H1 (cell line): Measurements from ENCODE around the gene CD300E. TPM values are rescaled to one million over a fixed set of nuclear protein-coding genes. Genes with fewer than 3 reads are reported as not detected.

Experiments
- CTCF ChIA-PET: fragments of 300-600 bp; sonication (Branson Sonifier 250); formaldehyde crosslinking; loops from one replicate; lab custom pipeline; 2021; ENCODE audit not compliant: partially characterized antibody; lab: Charles Lee
- POLR2A ChIA-PET: fragments of 300-600 bp; sonication (Branson Sonifier 250); formaldehyde crosslinking; loops from one replicate; lab custom pipeline; 2021; ENCODE audit warnings: inconsistent platforms; ENCODE audit not compliant: partially characterized antibody; lab: Charles Lee
- DNase-seq, 2 experiments: peaks; one replicate each; pipeline versions ENCODE4 v3.0.0 to v3.0.0-alpha.2; 2010 to 2022; ENCODE audit warnings: low spot score in 2 of 2, low read depth in 1 of 2, mixed read lengths in 1 of 2
- FAIRE-seq: peaks from 2 replicates; lab custom pipeline; 2011; peaks lifted over from hg19 to GRCh38; lab: Jason Lieb, UNC
- H2AFZ ChIP-seq: 2 replicates; pipeline ENCODE4 v1.8.1; 2012; ENCODE audit warnings: low read length, inconsistent platforms
- H2AK5ac ChIP-seq: 2 replicates; pipeline ENCODE4 v1.6.1; 2013; ENCODE audit warnings: low read depth, low read length
- H2BK120ac ChIP-seq: replicated peaks from 2 replicates; pipeline ENCODE3; 2013; ENCODE audit warnings: low read depth, low read length, inconsistent platforms
- H2BK12ac ChIP-seq: 2 replicates; pipeline ENCODE4 v1.6.1; 2013; ENCODE audit warnings: low read depth, low read length
- H2BK15ac ChIP-seq: 2 replicates; pipeline ENCODE4 v1.6.1; 2013; ENCODE audit warnings: low read length
- H2BK20ac ChIP-seq: 2 replicates; pipeline ENCODE4 v1.6.1; 2013; ENCODE audit warnings: low read length
- H2BK5ac ChIP-seq: 2 replicates; pipeline ENCODE4 v1.6.1; 2013; ENCODE audit warnings: low read depth, low read length
- H3K14ac ChIP-seq: 2 replicates; pipeline ENCODE4 v1.6.1; 2013; ENCODE audit warnings: inconsistent platforms; ENCODE audit not compliant: insufficient read length
- H3K18ac ChIP-seq: 2 replicates; pipeline ENCODE4 v1.6.1; 2013; ENCODE audit warnings: low read length; ENCODE audit errors: extremely low read depth
- H3K23ac ChIP-seq: 2 replicates; pipeline ENCODE4 v1.6.1; 2013; ENCODE audit warnings: inconsistent platforms; ENCODE audit not compliant: insufficient read length
- H3K23me2 ChIP-seq: 2 replicates; pipeline ENCODE4 v1.6.1; 2013; ENCODE audit warnings: low read depth, low read length
- H3K27ac ChIP-seq: 2 replicates; pipeline ENCODE4 v1.6.1; 2011; ENCODE audit warnings: low read depth, low read length, inconsistent platforms
- H3K27me3 ChIP-seq, 4 experiments: replicated peaks in 1 of 4; 1 replicate in 1 of 4; 2 replicates in 3 of 4; pipeline versions ENCODE4 v1.6.1 to v1.8.1; 2011 to 2013; ENCODE audit warnings: low read length in 3 of 4, mild to moderate bottlenecking in 3 of 4, inconsistent platforms in 2 of 4, mixed read lengths in 2 of 4, moderate library complexity in 1 of 4; ENCODE audit not compliant: control insufficient read depth in 3 of 4, insufficient read depth in 3 of 4; ENCODE audit errors: extremely low read depth in 1 of 4
- H3K36me3 ChIP-seq, 4 experiments: 2 replicates each; pipeline versions ENCODE4 v1.6.1 to v1.8.1; 2011 to 2013; ENCODE audit warnings: mild to moderate bottlenecking in 4 of 4, low read length in 3 of 4, moderate library complexity in 2 of 4, control low read depth in 1 of 4, inconsistent platforms in 1 of 4; ENCODE audit not compliant: insufficient read depth in 4 of 4, control insufficient read depth in 2 of 4
- H3K4ac ChIP-seq: replicated peaks from 2 replicates; pipeline ENCODE3; 2013; ENCODE audit warnings: low read length, low read depth, mixed read lengths, inconsistent platforms; ENCODE audit not compliant: insufficient read length
- H3K4me1 ChIP-seq, 4 experiments: replicated peaks in 1 of 4; 1 replicate in 1 of 4; 2 replicates in 3 of 4; pipeline versions ENCODE4 v1.6.1 to v1.8.1; 2011 to 2013; ENCODE audit warnings: low read length in 3 of 4, inconsistent platforms in 2 of 4, mixed read lengths in 1 of 4; ENCODE audit not compliant: insufficient read depth in 4 of 4, control insufficient read depth in 3 of 4
- H3K4me2 ChIP-seq, 2 experiments: 2 replicates each; pipeline versions ENCODE4 v1.6.1 to v1.8.1; 2011 to 2013; ENCODE audit warnings: low read depth in 2 of 2, low read length in 2 of 2, control low read depth in 1 of 2, inconsistent platforms in 1 of 2, mild to moderate bottlenecking in 1 of 2; ENCODE audit not compliant: insufficient read depth in 1 of 2
- H3K4me3 ChIP-seq, 4 experiments: fragments of 200-600, 300-600 bp in 1 of 4; sonication (generic), shearing (Covaris generic), sonication (Bioruptor Twin) in 1 of 4; 2 replicates each; pipeline versions ENCODE4 v1.5.1 to v1.8.1; 2011 to 2016; ENCODE audit warnings: low read length in 4 of 4, low read depth in 3 of 4, control low read depth in 2 of 4, inconsistent platforms in 2 of 4, mild to moderate bottlenecking in 2 of 4, mixed read lengths in 1 of 4, moderate library complexity in 1 of 4; ENCODE audit not compliant: insufficient read depth in 2 of 4; ENCODE audit errors: extremely low read depth in 1 of 4
- H3K56ac ChIP-seq: replicated peaks from 2 replicates; pipeline ENCODE3; 2013; ENCODE audit warnings: low read depth, mild to moderate bottlenecking, mixed read lengths, low read length, inconsistent platforms; ENCODE audit not compliant: insufficient read length
- H3K79me1 ChIP-seq: 2 replicates; pipeline ENCODE4 v1.6.1; 2013; ENCODE audit warnings: low read depth, low read length, control low read depth
- H3K79me2 ChIP-seq, 2 experiments: 2 replicates each; pipeline versions ENCODE4 v1.6.1 to v1.8.1; 2012 to 2013; ENCODE audit warnings: low read length in 2 of 2, mild to moderate bottlenecking in 2 of 2, inconsistent platforms in 1 of 2; ENCODE audit not compliant: insufficient read depth in 2 of 2, control insufficient read depth in 1 of 2
- H3K9ac ChIP-seq, 4 experiments: replicated peaks in 1 of 4; 1 replicate in 1 of 4; 2 replicates in 3 of 4; pipeline versions ENCODE4 v1.6.1 to v1.8.1; 2011 to 2013; ENCODE audit warnings: low read depth in 3 of 4, low read length in 3 of 4, control low read depth in 2 of 4, mild to moderate bottlenecking in 2 of 4, moderate library complexity in 2 of 4, inconsistent platforms in 1 of 4; ENCODE audit errors: extremely low read depth in 1 of 4
- H3K9me3 ChIP-seq, 2 experiments: 2 replicates each; pipeline versions ENCODE4 v1.6.1 to v1.8.1; 2012 to 2013; ENCODE audit warnings: mild to moderate bottlenecking in 2 of 2, moderate library complexity in 2 of 2, control low read depth in 1 of 2, inconsistent platforms in 1 of 2, low read depth in 1 of 2, low read length in 1 of 2, mixed read lengths in 1 of 2; ENCODE audit not compliant: insufficient read depth in 2 of 2
- H4K20me1 ChIP-seq, 2 experiments: replicated peaks in 1 of 2; 2 replicates each; pipeline versions ENCODE3 to v1.8.1; 2011 to 2013; ENCODE audit warnings: inconsistent platforms in 2 of 2, low read length in 2 of 2, mild to moderate bottlenecking in 1 of 2; ENCODE audit not compliant: insufficient read depth in 2 of 2, control insufficient read depth in 1 of 2
- H4K5ac ChIP-seq: 2 replicates; pipeline ENCODE4 v1.6.1; 2013; ENCODE audit warnings: low read length, low read depth, mixed read lengths, inconsistent platforms; ENCODE audit not compliant: insufficient read length
- H4K8ac ChIP-seq: 2 replicates; pipeline ENCODE4 v1.8.0; 2013; ENCODE audit warnings: mild to moderate bottlenecking, moderate library complexity, low read length, inconsistent platforms; ENCODE audit not compliant: insufficient read depth; ENCODE audit errors: extremely low read depth
- H4K91ac ChIP-seq: replicated peaks from 2 replicates; pipeline ENCODE3; 2013; ENCODE audit warnings: low read length, mixed read lengths, inconsistent platforms; ENCODE audit not compliant: insufficient read length
- NANOG ChIP-seq: IDR thresholded peaks from 2 replicates; pipeline ENCODE4 v1.6.1; 2011; ENCODE audit warnings: low read length, low read depth, mild to moderate bottlenecking, inconsistent platforms; ENCODE audit not compliant: insufficient read depth, poor library complexity, severe bottlenecking
- NRF1 ChIP-seq: IDR thresholded peaks from 2 replicates; pipeline ENCODE4 v1.6.1; 2011; ENCODE audit warnings: mild to moderate bottlenecking, low read depth, low read length, improper control_type of control experiment
- POU5F1 ChIP-seq: IDR thresholded peaks from 2 replicates; pipeline ENCODE4 v1.6.1; 2011; ENCODE audit warnings: low read depth, mild to moderate bottlenecking, low read length, moderate library complexity
- RAD21 ChIP-seq, 2 experiments: IDR thresholded peaks in 1 of 2; conservative IDR thresholded peaks in 1 of 2; 2 replicates each; pipeline ENCODE4 v1.6.1; 2011; ENCODE audit warnings: low read depth in 2 of 2, low read length in 2 of 2, improper control_type of control experiment in 1 of 2, inconsistent platforms in 1 of 2, mild to moderate bottlenecking in 1 of 2, moderate library complexity in 1 of 2
- SIRT6 ChIP-seq: IDR thresholded peaks from one replicate; pipeline ENCODE4 v1.7.1; 2012; ENCODE audit warnings: low read length, inconsistent platforms
- WGBS, 2 experiments: shearing (Covaris generic) in 1 of 2; methylation state at CpG; one replicate each; pipeline versions ENCODE4 v1.1.6 to v1.1.7; 2013 to 2015; ENCODE audit warnings: low lambda C conversion rate in 2 of 2, mixed read lengths in 2 of 2, inconsistent platforms in 1 of 2, low coverage in 1 of 2, missing lambda C conversion rate in 1 of 2; ENCODE audit not compliant: insufficient replicate concordance in 2 of 2, insufficient coverage in 1 of 2, insufficient read length in 1 of 2; ENCODE audit errors: extremely low coverage in 1 of 2, missing lambda C conversion rate in 1 of 2; 5-methylcytosine and 5-hydroxymethylcytosine counted together
- polyA plus RNA-seq, 7 experiments: library from polyadenylated mRNA; depleted of rRNA in 3 of 7; stranded (reverse) in 5 of 7; unstranded in 2 of 7; fragments of >200 nt in 5 of 7; fragments of 200-250 nt in 2 of 7; gene quantifications; 1 replicate in 5 of 7; 2 replicates in 1 of 7; 4 replicates in 1 of 7; pipeline versions ENCODE4 v1.2.1 to v1.2.3, GENCODE V29; 2011 to 2013; ENCODE audit warnings: missing spikeins in 2 of 7, mixed read lengths in 2 of 7
- total RNA-seq: library from RNA; stranded (reverse); fragmentation: NEBNext Ultra II Directional; extraction: Animal tissue kit (Norgen Biotek cat#: 25700); gene quantifications from 2 replicates; pipeline ENCODE4 v1.2.1, GENCODE V29; 2021

CD300E gene
- total and polyA plus RNA-seq, 2 of the 8 experiments (the other 6 are each of a cell fraction or from before 2014, with no cell fraction given) = not detected

- Histone ChIP-seq H3K23ac (no peak overlapping the region), H3K27me3 (0 out of 7 replicates have a peak, but pooled peaks cover 0 to 3% (median 0%) of the 10 kb centered on the region in 4 experiments), H2BK5ac (no peak overlapping the region), H2AK5ac (no peak overlapping the region), H2AFZ (no peak overlapping the region), H3K36me3 (no peaks in the 10 kb centered on the region), H3K4ac (no peak overlapping the region), H2BK120ac (no peak overlapping the region), H3K79me1 (no peaks in the 10 kb centered on the region), H3K9ac (no peak overlapping the region), H4K8ac (no peak overlapping the region), H4K91ac (no peak overlapping the region), H3K18ac (no peak overlapping the region), H2BK20ac (no peak overlapping the region), H2BK15ac (no peak overlapping the region), H2BK12ac (no peak overlapping the region), H3K27ac (no peak overlapping the region), H3K14ac (no peak overlapping the region), H3K4me1 (no peaks in the 10 kb centered on the region), H4K20me1 (no peaks in the 10 kb centered on the region), H3K23me2 (no peaks in the 10 kb centered on the region), H3K56ac (no peak overlapping the region), H3K9me3 (no peaks in the 10 kb centered on the region), H3K79me2 (no peaks in the 10 kb centered on the region), H3K4me2 (no peak overlapping the region), H4K5ac (no peak overlapping the region), H3K4me3 (no peak overlapping the region)
- no peak for DNase-seq
- TF ChIP-seq SIRT6 = no peak
- TF ChIP-seq NANOG = no peak
- TF ChIP-seq POU5F1 = no peak
- no peak for TF ChIP-seq NRF1
- TF ChIP-seq RAD21 (IDR thresholded peaks at IDR 0.05 in 1 of 2, conservative IDR thresholded peaks at IDR 0.05 in 1 of 2; ENCODE audit: low read depth in 2 of 2, low read length in 2 of 2) = no peak
- WGBS, 2 experiments = 89% methylated on average over 7 of the region's 7 CpGs; no CpG with 5 or more reads in 1 of the 2 experiments
- ChIA-PET CTCF (interaction anchor here (1.0 to 1.4 kb wide), 3 partner anchors 14 to 87 kb away, joined by 3 to 5 read pairs (median 3); no protein-coding TSS in a partner anchor), POLR2A (no interaction called here)
- FAIRE-seq = no peak
Observed at GRCh38 chr17:74579900-74580299, 43.6 kb downstream of the CD300E start.
